Heart left ventricle (tissue), 16 donors: ENCODE results near the gene ITM2C. TPM values are rescaled to one million over a fixed set of nuclear protein-coding genes. Genes with fewer than 3 reads are reported as not detected.
A peak's percentile ranks its signal among the peaks of the same experiment; 100 is the strongest.

Experiments
- ATAC-seq, 4 donors: fragments of 200-7000 bp; cut with Tn5 transposase; one replicate each; pipeline ENCODE4 v1.9.1; 2020 to 2022; ENCODE audit warnings: moderate library complexity in 4 of 4, mild to moderate bottlenecking in 3 of 4, moderate number of reproducible peaks in 1 of 4
- DNase-seq, 5 donors: peaks; one replicate each; pipeline ENCODE4 v3.0.0-alpha.2; 2020
- H3K27ac ChIP-seq, 12 donors: fragments of 200-600 bp; sonication (generic) in 4 of 12; one replicate each; pipeline versions ENCODE4 v1.5.0 to v1.8.0; 2016 to 2022; ENCODE audit warnings: mild to moderate bottlenecking in 2 of 12
- H3K27me3 ChIP-seq, 9 donors: fragments of 200-600 bp; sonication (generic) in 2 of 9; one replicate each; pipeline versions ENCODE4 v1.5.1 to v1.8.0; 2016 to 2022; ENCODE audit warnings: mild to moderate bottlenecking in 3 of 9
- H3K36me3 ChIP-seq, 9 donors: fragments of 200-600 bp; sonication (generic) in 2 of 9; one replicate each; pipeline versions ENCODE4 v1.5.0 to v1.8.0; 2018 to 2022; ENCODE audit warnings: mild to moderate bottlenecking in 2 of 9
- H3K4me1 ChIP-seq, 12 donors: fragments of 200-600 bp; sonication (generic) in 4 of 12; one replicate each; pipeline versions ENCODE4 v1.5.0 to v1.8.0; 2016 to 2022; ENCODE audit warnings: mild to moderate bottlenecking in 3 of 12
- H3K4me3 ChIP-seq, 12 donors: fragments of 200-600 bp; sonication (generic) in 4 of 12; one replicate each; pipeline versions ENCODE4 v1.5.0 to v1.8.0; 2017 to 2022; ENCODE audit warnings: mild to moderate bottlenecking in 9 of 12, moderate library complexity in 4 of 12
- H3K9me3 ChIP-seq, 12 donors: fragments of 200-600 bp; sonication (generic) in 4 of 12; one replicate each; pipeline versions ENCODE4 v1.5.0 to v1.8.0; 2016 to 2022; ENCODE audit warnings: mild to moderate bottlenecking in 1 of 12
- POLR2A ChIP-seq, 2 donors: fragments of 450-650 bp; IDR thresholded peaks; one replicate each; pipeline ENCODE4 v1.6.1; 2017; ENCODE audit warnings: antibody characterized with exemption in 2 of 2, mild to moderate bottlenecking in 2 of 2, moderate library complexity in 2 of 2
- WGBS, 4 donors: extraction: QIAGEN DNeasy Blood & Tissue Kit in 2 of 4; methylation state at CpG; one replicate each; pipeline versions ENCODE4 v1.1.5 to v1.1.7; 2013 to 2018; 5-methylcytosine and 5-hydroxymethylcytosine counted together
- intact Hi-C, 10 donors: fragments of 100-400 bp; cut with DNase I; formaldehyde crosslinking; loops; one replicate each; pipeline versions ENCODE4 v1.11.1 to v1.14.2; 2022
- polyA plus RNA-seq, 2 donors: library from polyadenylated mRNA; stranded (reverse); fragments of 200-250 nt; gene quantifications; one replicate each; pipeline ENCODE4 v1.2.3, GENCODE V29; 2013
- total RNA-seq, 9 donors: library from RNA; depleted of rRNA in 2 of 9; stranded (reverse); fragments of >200 nt in 2 of 9; fragmentation: NEBNext Ultra II Directional in 3 of 9; extraction: Animal tissue kit (Norgen Biotek cat#: 25700) in 3 of 9; gene quantifications; one replicate each; pipeline versions ENCODE4 v1.1.0 to v1.2.4, GENCODE V29; 2016 to 2023
- TF ChIP-seq, protein P1 (sequence below), 12 donors: fragments of 200-600 bp; sonication (generic) in 4 of 12; IDR thresholded peaks; one replicate each; pipeline versions ENCODE4 v1.5.0 to v1.8.0; 2018 to 2022; ENCODE audit warnings: antibody characterized with exemption in 12 of 12, mild to moderate bottlenecking in 5 of 12
- donor health status: ischemic (EF 13 %, LVEDD 7.1; RV severe dilation, severe dysfunction).
- donor health status: healthy with polysubstance abuse.
- donor health status: DM: no; HTN: yes; CAD: no.
- donor health status: DM: no; HTN: no; CAD: no.
- donor health status: ischemic (EF 25% LVEDD 6.9; RV normal size, moderate dysfunction).
- donor health status: ischemic (EF 25% LVEDD 5.7; RV mildly dilated, moderate dysfunction).
- donor health status: healthy.
- donor health status: DM: yes; HTN: yes; CAD: no.
- donor health status: ischemic (EF 35%, LVEDD 5.7; RV mildly dilated, moderate dysfunction).
- donor health status: nonischemic (EF 11% LVEDD 7.7; RV severe dilation, severe dysfunction).
- donor health status: DM: yes; HTN: yes; CAD: no.
- donor health status: PGD.
- donor health status: ischemic (EF 29% LVEDD 5.4; RV normal size, mild dysfunction).
- donor health status: nonischemic (EF 23%, LVEDD 6.1; RV moderate dilation, normal function).

Gene ITM2C
- total and polyA plus RNA-seq, 11 donors = 19.7 to 36.6 (median 26.0) TPM

DNA sequence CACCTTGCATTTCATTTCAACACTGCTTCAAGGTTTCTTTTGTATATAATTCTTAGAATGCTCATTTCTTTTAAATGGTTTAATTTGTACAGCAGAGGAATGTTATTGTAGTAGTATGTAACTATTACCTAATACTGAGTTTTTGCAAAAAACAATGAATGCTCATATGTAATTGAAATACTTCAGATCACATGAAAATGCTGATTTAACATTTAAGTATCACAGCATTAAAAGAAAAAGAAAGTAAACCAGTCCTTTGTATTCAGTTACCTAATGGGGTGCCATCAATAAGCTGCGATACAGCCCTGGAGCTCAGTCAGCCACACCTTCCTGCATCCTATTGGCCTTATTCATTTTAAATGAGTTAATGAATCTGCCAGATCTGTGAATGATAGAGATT, 45.3 kb upstream of the ITM2C start:
- intact Hi-C loops = no loop called here
- WGBS, 4 donors = 86 to 89% (median 88%) methylated on average over 1 of the region's 1 CpG
- no peaks in the 10 kb centered on the region for H3K9me3 ChIP-seq
- no peak for ATAC-seq
- no peak overlapping the region for H3K4me3 ChIP-seq
- TF ChIP-seq POLR2A (IDR thresholded peaks at IDR 0.05) = no peak
- TF ChIP-seq, protein P1, sequence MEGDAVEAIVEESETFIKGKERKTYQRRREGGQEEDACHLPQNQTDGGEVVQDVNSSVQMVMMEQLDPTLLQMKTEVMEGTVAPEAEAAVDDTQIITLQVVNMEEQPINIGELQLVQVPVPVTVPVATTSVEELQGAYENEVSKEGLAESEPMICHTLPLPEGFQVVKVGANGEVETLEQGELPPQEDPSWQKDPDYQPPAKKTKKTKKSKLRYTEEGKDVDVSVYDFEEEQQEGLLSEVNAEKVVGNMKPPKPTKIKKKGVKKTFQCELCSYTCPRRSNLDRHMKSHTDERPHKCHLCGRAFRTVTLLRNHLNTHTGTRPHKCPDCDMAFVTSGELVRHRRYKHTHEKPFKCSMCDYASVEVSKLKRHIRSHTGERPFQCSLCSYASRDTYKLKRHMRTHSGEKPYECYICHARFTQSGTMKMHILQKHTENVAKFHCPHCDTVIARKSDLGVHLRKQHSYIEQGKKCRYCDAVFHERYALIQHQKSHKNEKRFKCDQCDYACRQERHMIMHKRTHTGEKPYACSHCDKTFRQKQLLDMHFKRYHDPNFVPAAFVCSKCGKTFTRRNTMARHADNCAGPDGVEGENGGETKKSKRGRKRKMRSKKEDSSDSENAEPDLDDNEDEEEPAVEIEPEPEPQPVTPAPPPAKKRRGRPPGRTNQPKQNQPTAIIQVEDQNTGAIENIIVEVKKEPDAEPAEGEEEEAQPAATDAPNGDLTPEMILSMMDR (IDR thresholded peaks at IDR 0.05) = no peak
- H3K36me3 ChIP-seq = peaks cover 0 to 69% (median 56%) of the 10 kb centered on the region in 9 donors
- peaks cover 0 to 3% (median under 1%) of the 10 kb centered on the region in 12 donors for H3K4me1 ChIP-seq
- H3K27me3 ChIP-seq = no peaks in the 10 kb centered on the region
- DNase-seq = no peak
- no peak overlapping the region for H3K27ac ChIP-seq

DNA sequence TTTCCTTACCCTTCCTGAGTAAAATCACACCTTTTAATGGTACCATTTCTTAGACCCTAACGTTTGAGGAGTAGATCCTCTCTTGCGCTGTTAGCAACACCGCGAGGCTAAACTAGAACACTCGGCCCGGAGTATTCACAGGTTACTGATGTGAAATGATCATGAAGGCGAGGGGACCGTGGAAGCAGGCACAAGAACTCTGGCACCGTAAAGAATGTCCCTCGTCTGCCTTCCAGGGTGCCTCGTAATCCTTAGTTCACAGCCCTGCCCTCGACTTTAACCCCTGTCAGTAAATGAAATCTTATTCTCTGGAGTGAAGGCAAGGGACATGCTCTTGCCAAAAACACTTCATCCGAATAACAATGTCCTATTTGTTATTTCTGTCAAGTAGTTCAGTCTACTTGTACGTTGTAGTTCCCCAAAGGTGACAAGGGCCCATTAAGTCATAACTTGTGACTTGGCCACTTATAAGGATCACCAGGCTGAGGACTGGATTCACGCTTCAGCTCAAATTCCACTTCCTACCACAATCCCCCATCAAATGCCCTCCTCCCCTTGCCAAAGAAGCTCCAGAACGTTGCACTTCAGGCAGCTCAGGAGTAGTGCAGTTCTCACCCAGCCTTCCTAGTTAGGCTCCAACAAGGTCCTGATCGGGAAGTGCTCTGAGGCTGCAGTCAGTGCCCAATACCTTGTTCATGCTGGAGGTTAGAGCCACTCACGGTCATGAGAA, 43.3 kb upstream of the ITM2C start:
- 67 to 76% (median 73%) methylated on average over 18 of the region's 18 CpGs for WGBS, 4 donors
- intact Hi-C loops = loop anchor here in 3 of 10 donors (10.0 kb wide), 2 partner anchors 233 to 623 kb away; partner anchors contain the start of gene PSMD1 (in 2 of the 3)

DNA sequence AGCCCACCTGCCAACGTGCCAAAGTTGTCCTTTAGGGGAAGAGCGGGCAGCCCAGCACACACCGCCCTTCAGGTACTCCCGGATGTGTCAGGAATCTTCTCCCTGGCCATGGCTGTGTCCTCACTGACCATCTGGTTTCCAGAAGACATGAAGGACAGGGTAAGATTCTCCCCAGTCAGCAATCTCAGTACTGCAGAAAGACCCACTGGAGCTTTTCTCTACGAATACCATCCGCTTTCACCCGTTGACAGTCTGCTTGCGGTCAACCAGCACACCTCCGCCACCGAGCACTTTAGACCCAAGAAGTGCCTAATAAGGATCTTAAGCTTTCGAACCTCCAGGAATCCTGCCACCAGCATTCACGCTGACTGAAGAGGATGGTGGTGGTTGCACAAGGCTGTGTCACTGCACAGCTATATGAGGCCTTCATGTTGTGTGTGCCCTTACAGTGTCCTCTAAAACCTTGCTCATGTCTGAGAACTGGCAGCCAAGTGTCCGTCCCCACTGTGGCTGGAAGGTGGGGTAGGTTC, 42.7 kb upstream of the ITM2C start:
- Histone ChIP-seq H3K36me3 (peaks cover 0 to 42% (median 32%) of the 10 kb centered on the region in 9 donors), H3K27me3 (peaks cover 0 to 15% (median 4%) of the 10 kb centered on the region in 9 donors), H3K9me3 (no peaks in the 10 kb centered on the region), H3K4me3 (no peak overlapping the region), H3K27ac (no peak overlapping the region), H3K4me1 (peaks cover 0 to 6% (median 1%) of the 10 kb centered on the region in 12 donors)
- intact Hi-C loops = loop anchor here in 4 of 10 donors (2.0 to 10.0 kb wide), 3 partner anchors 229 to 623 kb away; partner anchors contain the start of gene PSMD1 (in 2 of the 4)
- no peak for DNase-seq
- TF ChIP-seq POLR2A (IDR thresholded peaks at IDR 0.05) = no peak
- TF ChIP-seq, protein P1 (IDR thresholded peaks at IDR 0.05) = no peak
- WGBS, 4 donors = 92 to 95% (median 93%) methylated on average over 11 to 13 of the region's 13 CpGs
- ATAC-seq = peak in 1 of 4 donors; percentile 13

More for the DNA sequence above, 43.3 kb upstream of the ITM2C start:
- Histone ChIP-seq H3K4me3 (no peak overlapping the region), H3K4me1 (peaks cover 0 to 6% (median 1%) of the 10 kb centered on the region in 12 donors), H3K9me3 (no peaks in the 10 kb centered on the region), H3K27me3 (peaks cover 0 to 9% (median 0%) of the 10 kb centered on the region in 9 donors), H3K27ac (no peak overlapping the region), H3K36me3 (peaks cover 0 to 49% (median 37%) of the 10 kb centered on the region in 9 donors)
- no peak for TF ChIP-seq POLR2A (IDR thresholded peaks at IDR 0.05)
- TF ChIP-seq, protein P1 (IDR thresholded peaks at IDR 0.05) = no peak
- ATAC-seq = no peak
- no peak for DNase-seq
